ENCODE measurements around the gene ARL16.

GRCh38 chr17:81707725-81708646 lies 24.4 kb upstream of the ARL16 start:
- no peak for TF ChIP-seq CTCF (IDR thresholded peaks at IDR 0.05)
- TF ChIP-seq, protein P1, sequence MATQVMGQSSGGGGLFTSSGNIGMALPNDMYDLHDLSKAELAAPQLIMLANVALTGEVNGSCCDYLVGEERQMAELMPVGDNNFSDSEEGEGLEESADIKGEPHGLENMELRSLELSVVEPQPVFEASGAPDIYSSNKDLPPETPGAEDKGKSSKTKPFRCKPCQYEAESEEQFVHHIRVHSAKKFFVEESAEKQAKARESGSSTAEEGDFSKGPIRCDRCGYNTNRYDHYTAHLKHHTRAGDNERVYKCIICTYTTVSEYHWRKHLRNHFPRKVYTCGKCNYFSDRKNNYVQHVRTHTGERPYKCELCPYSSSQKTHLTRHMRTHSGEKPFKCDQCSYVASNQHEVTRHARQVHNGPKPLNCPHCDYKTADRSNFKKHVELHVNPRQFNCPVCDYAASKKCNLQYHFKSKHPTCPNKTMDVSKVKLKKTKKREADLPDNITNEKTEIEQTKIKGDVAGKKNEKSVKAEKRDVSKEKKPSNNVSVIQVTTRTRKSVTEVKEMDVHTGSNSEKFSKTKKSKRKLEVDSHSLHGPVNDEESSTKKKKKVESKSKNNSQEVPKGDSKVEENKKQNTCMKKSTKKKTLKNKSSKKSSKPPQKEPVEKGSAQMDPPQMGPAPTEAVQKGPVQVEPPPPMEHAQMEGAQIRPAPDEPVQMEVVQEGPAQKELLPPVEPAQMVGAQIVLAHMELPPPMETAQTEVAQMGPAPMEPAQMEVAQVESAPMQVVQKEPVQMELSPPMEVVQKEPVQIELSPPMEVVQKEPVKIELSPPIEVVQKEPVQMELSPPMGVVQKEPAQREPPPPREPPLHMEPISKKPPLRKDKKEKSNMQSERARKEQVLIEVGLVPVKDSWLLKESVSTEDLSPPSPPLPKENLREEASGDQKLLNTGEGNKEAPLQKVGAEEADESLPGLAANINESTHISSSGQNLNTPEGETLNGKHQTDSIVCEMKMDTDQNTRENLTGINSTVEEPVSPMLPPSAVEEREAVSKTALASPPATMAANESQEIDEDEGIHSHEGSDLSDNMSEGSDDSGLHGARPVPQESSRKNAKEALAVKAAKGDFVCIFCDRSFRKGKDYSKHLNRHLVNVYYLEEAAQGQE (IDR thresholded peaks at IDR 0.05; ENCODE audit: insufficient read depth in 1 of 2, low read depth in 2 of 2, low read length in 1 of 2): no peak
- TF ChIP-seq POLR2AphosphoS5 (IDR thresholded peaks at IDR 0.05; ENCODE audit: low read depth, low read length): no peak; the same call in 1 of the 2 replicates
- no peak for TF ChIP-seq TCF7L2 (IDR thresholded peaks at IDR 0.05; ENCODE audit: low read depth, low read length)
